T-helper 1 cell (primary cell): ENCODE measurements around the gene RAMACL.
"Not testable (repeated sequence)": the region's sequence is repeated elsewhere in the genome, so short reads cannot be mapped to it uniquely, and the experiment has no call there.

ENCODE experiments used
- DNase-seq, 5 donors: peaks; one replicate each; pipeline ENCODE4 v3.0.0-alpha.2; 2012 to 2020
- total RNA-seq, 4 donors: gene quantifications; one replicate each; lab custom pipeline; 2026; lab: John Stamatoyannopoulos, UW

RAMACL gene
- total RNA-seq: 0 to 0.80 (median 0.46) reads per million in 4 donors

DNA sequence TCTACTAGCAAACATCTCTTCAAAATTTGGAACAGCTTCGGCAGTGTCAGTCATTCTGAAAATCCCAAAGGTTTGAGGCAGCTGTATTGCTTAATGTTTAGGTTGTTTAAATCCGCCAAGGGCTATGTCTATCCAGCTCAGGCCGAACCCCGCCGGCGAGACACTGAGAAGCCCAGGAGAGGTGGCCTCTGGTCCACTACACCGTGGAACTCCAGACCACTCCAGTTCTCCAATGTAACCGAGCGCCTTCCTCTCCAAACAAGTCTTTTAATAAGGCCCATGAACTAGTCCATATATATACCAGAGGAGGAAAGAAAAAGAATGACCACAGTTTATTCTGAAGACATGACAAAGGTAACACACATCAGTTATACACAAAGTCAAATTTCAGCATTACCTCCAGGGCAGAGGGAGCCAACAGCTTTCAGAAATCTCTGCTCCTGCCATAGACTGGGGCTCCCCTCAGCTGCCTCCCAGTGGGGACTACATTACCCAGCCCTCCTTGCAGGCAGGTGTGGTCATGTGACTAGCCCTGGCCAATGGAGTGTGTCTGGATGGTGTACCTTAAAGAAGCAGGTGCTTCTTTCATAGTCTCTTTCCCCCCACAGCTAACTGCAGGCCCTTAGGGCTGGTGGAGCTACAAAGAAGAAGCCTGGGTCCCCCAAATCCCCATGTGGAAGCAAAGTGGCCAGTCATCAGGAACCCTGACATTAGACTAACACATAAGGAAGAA is at the start of gene RAMACL:
RAMACL (minus strand) TSS at position 255 of the 733 bp plus-strand sequence; CDS start at position 54, 201 bp downstream.
- DNase-seq: peak in 3 of 5 donors; percentile 8 to 29 (median 29)

DNA sequence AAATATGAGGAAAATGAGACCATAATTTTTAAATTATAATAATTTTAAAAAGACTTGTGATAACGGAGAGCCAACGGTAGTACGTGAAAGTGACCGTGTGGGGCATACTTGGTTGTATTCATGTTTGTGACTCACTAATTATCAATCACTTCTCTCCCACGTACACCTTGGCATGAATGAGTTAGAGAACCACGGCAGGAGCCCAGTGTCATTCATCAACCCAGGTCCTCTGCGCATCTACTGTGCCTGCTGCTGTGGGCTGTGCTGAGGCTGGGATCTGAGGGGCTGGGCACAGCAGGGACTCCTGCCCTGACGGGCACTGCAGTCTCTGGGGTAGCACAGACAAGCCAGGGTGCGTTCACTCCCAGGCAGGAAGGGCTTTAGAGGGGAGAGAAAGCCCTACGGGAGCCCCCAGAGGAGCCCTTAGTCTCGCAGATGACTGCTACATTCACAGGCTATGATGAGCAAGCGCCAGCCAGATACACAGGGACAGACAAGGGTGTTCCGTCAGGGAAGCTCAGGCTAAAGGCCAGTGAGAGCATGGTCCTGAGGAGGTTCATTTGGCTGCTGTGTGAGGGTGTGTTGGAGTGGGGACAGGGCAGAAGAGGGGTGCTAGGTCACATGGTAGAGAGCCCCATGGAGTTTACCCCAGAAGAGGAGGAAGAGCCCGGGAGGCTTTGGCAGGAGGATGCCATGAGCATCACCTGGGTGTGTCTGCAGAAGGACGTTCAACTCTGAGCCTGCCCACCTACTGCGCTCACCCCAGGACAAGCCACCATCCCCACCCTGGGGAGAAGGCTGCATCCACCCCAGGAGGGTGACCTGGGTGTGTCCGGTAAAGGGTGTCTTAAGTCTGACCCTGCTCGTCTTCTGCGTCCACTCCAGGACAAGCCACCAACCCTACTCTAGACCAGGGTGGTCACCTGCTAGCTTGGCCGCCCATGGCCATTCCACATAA is 48.8 kb upstream of the RAMACL start:
- no peak for DNase-seq

GRCh38 chr6:166634581-166634980 is 48.1 kb upstream of the RAMACL start:
- DNase-seq: not testable (repeated sequence)

DNA sequence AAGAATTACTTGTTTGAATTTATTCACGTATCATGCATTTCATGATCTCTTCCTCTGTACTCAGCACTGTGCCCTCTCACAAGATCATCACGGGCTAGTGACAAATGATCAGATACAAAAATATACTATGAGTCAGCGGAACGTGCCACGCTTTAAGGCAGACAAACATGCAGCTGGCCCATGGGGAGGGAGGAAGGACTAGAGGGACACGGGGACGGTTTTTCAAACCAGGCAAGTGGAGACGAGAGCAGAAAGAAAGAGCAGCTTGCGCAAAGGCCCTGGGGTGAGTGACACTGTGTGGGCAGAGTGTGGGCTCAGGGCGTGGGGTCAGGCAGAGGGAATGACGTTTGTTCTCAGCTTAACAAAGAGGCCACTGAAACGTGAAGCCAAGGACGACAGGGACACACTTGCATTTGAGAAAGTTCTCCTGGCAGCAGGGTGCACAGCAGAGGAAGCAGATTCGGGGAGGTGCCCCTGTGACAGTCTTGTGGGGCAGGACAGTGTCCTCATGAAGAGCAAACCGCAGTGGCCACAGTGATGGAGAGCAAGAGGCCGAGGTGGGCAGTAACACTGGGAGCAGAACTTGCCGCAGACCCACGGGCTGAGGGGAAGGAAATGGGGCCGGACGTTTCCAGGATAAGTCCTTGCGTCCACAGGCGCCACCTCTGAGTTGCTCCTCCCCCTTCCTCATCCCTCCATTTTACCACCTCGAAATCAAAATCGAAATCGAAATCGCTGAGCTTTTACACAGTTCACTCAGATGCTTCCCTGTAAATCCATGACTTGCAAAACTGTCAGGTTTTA is 47.5 kb upstream of the RAMACL start:
- DNase-seq: no peak

DNA sequence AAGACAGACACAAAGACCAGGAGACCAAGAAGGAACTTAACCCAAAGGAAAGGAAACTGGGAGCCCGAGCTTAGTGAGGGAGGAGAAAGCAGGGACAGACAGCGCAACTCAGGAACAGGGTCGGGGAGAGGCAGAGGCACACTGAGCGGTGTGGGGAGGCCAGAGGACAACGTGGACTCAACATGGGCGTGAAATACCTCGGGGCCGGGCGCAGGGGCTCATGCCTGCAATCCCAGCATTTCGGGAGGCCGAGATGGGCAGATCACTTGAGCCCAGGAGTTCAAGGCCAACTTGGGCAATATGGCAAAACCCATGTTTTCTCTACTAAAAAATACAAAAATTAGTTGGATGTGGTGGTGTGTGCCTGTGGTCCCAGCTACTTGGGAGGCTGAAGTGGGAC is 46.3 kb upstream of the RAMACL start:
- no peak for DNase-seq

GRCh38 chr6:166630462-166630861 is 44.0 kb upstream of the RAMACL start:
- no peak for DNase-seq

DNA sequence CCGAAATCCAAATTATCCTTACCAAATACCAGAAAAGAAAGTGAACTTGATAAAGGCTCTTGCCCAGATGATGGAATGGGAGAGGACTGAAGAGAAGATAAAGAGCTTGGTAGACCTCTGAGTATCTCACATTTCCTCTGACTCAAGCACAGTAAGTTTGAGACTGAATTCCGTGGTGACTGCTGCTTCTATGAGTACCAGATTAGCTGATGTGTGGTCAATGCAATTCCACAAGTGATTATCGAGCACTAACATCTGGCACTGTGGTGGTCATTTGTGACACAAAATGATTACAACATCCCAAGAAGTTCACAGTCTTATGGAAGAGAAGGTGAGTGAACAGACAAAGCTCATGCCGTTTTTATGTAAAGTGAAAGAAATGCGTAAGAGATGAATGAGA is 43.1 kb upstream of the RAMACL start:
- DNase-seq: no peak

DNA sequence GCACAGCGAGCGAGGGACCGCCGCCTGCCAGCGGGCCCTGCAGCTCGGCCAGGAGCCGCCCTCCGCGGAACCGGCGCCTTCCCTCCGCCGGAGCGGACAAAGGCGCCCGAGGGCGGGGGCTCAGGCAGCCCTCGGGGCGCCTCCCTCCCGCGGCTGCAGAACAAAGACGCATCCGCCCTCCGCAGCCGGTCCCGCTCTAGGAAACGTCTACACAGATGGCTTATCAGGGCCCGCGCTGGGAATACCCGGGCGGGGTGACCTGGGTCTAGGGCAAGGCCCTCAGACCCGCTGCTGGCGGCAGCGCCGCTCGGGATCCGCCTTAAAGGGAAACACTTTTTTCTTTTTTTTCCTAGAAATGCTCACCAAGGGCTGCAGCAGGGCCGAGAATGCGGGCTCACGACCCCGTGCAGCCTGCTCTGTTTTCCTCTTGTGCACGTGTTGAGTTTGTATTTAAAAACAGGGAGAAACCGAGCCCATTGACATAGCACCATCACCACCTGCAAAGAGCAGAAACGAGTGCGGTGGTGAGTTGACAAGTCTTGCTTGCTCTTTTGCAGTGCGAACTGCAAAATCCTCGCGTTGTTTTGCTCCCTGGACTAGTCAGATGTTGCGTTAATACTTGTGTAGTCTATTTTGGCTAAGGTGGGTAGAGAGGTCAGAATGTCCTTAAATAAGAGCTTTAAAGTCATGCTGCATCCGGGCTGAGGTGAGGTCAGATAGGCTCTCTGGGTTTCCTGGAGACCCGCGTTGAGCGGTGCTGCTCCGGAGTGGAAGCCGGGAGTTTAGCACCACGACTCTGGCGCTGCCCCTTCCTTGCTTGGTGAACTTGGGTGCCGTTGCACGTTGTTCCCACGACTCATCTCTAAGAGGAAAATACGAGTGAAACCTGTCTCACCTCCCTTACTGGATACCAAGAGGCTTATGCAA is 41.7 kb upstream of the RAMACL start:
- DNase-seq: peak; percentile 42 to 62 (median 52)

DNA sequence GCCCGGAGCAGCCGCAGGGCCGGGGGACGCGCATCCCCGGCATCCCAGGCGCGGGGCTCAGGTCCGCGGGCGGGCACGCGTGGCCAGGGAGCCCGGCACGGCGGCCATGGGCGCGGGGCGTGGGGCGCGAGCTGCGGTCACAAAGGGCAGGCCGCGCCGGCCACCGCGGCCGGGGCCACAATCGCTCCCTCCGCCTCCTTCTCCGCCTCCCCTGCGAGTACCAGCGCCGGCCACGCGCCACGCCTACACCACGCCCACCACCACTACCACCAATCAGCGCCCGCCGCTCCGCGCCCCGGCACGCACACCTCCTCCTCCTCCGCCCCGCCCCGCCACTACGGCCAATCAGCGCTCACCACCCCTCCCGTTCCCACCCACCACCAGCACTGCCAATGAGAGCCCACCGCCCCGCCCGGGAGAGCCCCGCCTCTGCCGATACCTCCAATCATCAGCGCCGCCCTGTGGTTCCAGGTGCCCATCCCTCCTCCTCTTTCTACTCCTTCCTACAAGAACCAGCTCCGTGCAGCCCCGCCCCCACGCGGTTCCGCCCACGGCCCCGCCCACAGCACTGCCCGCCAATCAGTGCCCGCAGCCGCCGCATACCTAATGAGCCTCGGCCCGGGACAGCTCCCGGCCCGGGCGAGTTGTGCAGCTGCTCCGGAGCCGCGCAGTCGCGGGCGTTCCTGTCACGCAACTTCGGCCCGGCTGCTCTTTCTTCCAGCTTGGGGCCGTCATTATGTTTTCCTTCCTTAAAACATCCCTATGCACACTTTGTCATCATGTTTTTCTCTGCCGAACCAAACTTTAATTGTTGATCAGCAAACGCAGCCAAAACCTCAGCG is 40.8 kb upstream of the RAMACL start, which contains the start of gene RPS6KA2:
RPS6KA2 (minus strand) TSS at position 219 of the 842 bp plus-strand sequence. CDS start 232 bp downstream, outside the sequence.
- peak; percentile 99 to 100 (median 100) for DNase-seq

DNA sequence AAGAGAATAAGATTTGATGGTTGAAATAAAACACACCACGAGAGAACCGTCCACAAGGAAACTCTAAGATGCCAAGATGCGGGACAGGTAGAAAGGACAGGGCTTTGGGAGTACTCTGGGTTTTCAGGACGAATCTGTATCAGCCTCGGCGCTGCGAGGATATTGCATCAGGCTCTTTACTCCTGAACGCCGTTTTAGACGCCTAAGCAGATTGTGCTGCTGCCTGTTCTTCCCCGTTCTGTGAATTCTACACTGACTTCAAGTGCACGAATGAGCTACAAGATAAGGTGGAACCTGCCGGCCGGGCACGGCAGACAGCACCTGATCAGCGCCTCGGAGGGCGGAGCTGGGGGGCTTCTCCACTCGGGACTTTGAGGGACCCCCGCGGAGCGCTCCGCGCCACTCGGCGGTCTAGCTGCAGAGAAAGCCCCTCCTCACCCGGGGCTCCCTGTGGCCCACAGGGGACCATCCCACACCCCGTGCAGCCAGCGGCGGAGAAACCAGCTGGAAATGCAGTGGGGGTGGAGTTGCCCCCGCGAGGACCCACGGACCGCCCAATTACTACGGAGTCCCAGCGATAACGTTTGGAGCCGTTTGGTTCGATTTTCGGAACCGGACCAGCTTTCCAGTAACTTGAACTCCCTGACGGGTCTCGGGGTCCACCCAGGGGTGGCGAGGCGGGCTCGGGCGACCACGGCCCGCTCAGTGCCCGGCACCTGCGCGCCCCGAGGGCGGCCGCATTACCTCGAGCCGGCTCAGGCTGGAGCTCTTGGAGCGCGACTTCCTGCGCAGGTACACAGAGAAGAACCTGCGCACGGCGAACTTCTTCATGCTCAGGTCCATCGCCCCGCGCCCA is 39.9 kb upstream of the RAMACL start:
- DNase-seq: peak in 4 of 5 donors; percentile 9 to 40 (median 16)

- no peak for DNase-seq
Measured at GRCh38 chr6:166625356-166625755, 38.9 kb upstream of the RAMACL start.

DNA sequence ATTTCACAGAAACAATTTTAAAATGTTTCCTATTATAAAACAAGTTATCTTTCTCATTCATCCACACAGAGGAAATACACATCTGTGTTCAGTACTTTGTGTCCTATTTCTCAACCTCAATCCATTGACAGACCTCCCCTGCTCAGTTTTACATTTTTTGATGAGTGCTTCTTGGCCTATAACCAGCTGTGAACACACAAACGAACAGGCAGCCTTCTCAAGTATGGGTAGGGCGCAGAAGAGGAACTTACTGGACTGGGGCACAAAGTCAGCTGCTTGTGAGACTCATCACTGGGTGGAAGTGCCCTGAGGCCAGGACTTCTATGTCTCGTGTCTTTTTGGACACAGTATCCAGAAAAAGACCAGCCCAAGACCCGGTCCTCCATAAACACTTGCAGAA is 37.8 kb upstream of the RAMACL start:
- DNase-seq: no peak

- no peak for DNase-seq
Measured at GRCh38 chr6:166623318-166623717, 36.8 kb upstream of the RAMACL start.

GRCh38 chr6:166621114-166621540 is 34.6 kb upstream of the RAMACL start:
- DNase-seq: no peak

- no peak for DNase-seq
Measured at GRCh38 chr6:166620478-166621113, 34.1 kb upstream of the RAMACL start.

DNA sequence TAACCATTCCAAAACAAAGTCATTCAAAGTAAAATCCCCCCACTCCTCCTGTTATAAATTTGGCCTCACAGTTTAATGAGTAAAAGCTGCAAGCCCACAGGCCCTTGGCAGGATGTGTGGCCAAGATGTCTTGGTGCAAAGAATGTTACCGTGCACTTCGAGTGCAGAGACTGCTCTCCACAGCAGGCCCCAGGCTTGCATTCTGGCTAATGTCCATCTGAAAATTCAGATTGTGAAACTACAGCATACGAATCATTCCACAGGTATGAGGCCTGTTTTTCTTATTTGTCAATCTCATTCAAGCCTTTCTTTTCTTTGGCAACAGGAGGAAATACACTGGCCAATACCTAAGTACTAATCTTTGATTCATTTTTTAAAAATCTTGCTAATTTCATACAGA is 33.4 kb upstream of the RAMACL start:
- no peak for DNase-seq

DNA sequence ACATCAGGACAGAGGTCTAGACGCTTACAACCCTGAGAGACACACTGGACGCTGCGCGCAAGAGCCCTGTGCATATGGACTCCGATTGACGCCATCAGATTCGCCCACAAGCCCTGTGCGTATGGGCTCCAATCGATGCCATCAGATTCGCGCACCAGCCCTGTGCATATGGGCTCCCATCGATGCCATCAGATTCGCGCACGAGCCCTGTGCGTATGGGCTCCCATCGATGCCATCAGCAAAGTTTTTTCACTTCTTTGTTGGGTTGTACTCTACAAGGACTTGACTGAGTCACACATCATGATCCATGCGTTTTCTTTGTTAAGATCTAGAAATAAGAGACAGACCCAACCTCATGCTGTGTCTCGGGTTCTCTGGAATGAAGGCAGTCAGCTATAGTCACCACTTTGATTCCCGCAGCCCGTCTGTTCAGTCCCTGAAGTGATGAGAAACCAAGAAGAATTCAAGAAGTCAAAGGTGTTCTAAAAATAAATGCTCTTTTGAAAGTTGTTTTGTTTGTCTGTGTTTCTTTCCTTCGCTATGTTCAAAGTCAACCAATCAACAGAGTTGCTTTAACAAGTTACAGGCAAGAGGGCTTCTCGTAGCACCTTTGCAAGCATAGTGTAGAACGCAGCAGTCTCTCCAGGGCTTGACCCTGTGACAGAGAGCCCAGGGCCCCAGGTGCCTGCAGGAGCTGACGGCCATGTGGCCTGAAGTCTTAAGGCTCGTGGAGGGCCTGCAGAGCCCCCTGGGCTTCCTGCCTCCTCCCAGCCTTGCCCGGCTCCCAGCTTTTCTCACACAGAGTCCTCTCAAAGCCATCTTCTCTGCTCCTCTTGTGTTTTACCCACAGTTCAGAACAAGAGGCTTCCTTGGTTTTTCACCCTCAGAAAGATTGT is 32.6 kb upstream of the RAMACL start:
- no peak for DNase-seq

- no peak for DNase-seq
Measured at GRCh38 chr6:166618251-166618650, 31.8 kb upstream of the RAMACL start.
